ENCODE measurements around the gene PEDS1.

Gene PEDS1

DNA sequence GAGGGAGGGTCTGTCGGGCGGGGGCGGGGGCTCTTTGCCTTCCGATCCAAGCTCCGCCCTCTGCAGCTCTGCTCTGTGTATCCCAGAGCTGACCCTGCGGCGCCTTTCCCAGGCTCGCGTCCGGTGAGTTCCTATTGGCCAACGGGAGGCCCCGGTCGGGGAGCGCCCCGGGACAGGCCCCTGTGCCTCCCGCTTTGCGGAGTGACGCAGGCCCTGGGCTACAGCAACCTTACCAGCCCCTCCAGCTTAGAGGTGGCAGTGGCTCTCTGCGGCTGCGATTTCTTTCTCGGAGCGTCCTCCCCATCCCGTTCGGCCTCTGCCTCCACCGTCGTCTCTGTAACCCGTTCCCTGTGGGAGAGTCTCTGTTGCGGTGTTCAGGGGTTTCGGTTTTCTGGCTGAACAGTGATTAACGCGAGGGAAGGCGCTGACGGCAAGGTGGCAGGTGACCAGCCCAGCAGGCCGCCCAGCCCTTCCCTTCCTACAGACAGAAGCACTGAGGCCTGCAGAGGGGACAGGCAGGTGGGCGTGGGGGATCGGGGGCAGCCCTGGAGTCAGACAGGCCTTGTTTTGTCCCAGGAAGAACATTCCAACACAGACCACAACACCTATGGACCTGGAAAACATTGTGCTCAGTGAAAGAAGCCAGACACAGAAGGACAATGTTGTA lies 19.0 kb upstream of the PEDS1 start (continued):
- TF ChIP-seq ZNF548 (tag by site-specific recombination; IDR thresholded peaks at IDR 0.05) (no peak), ZNF341 (tag by site-specific recombination; IDR thresholded peaks at IDR 0.05; ENCODE audit: low read depth) (peak; percentile 62), ZNF174 (tag by site-specific recombination; IDR thresholded peaks at IDR 0.05) (no peak), GLIS1 (tag by site-specific recombination; IDR thresholded peaks at IDR 0.05) (peak; percentile 87), ZNF114 (tag by site-specific recombination; IDR thresholded peaks at IDR 0.05) (no peak), ZNF610 (tag by site-specific recombination; IDR thresholded peaks at IDR 0.05; ENCODE audit: borderline replicate concordance) (peak; percentile 25; the same call in 1 of the 2 replicates), ZBTB7A (tag by site-specific recombination; IDR thresholded peaks at IDR 0.05; ENCODE audit: low read depth) (no peak), REPIN1 (tag by site-specific recombination; IDR thresholded peaks at IDR 0.05; ENCODE audit: low read depth) (no peak), BCL11A (tag by site-specific recombination; IDR thresholded peaks at IDR 0.05; ENCODE audit: low read depth) (peak; percentile 21; the same call in 1 of the 2 replicates), ZNF558 (tag by site-specific recombination; IDR thresholded peaks at IDR 0.05) (no peak), ZNF658 (tag by site-specific recombination; IDR thresholded peaks at IDR 0.05) (no peak), YY2 (tag by site-specific recombination; IDR thresholded peaks at IDR 0.05) (no peak), ZNF133 (tag by site-specific recombination; IDR thresholded peaks at IDR 0.05) (no peak), ZNF701 (tag by site-specific recombination; IDR thresholded peaks at IDR 0.05) (no peak), ZNF747 (tag by site-specific recombination; IDR thresholded peaks at IDR 0.05) (no peak), TRIM28 (IDR thresholded peaks at IDR 0.05; ENCODE audit: borderline replicate concordance, low read length) (no peak), YY1 (tag by site-specific recombination; IDR thresholded peaks at IDR 0.05) (no peak), ZNF202 (tag by site-specific recombination; IDR thresholded peaks at IDR 0.05; ENCODE audit: borderline replicate concordance) (no peak), ZNF416 (tag by site-specific recombination; IDR thresholded peaks at IDR 0.05) (no peak), ZSCAN16 (tag by site-specific recombination; IDR thresholded peaks at IDR 0.05) (no peak), SP7 (tag by site-specific recombination; IDR thresholded peaks at IDR 0.05) (peak; percentile 35; the same call in 1 of the 2 replicates), ZNF76 (tag by site-specific recombination; IDR thresholded peaks at IDR 0.05; ENCODE audit: borderline replicate concordance, low read depth) (peak; percentile 22; the same call in 1 of the 2 replicates), EGR2 (tag by site-specific recombination; IDR thresholded peaks at IDR 0.05; ENCODE audit: low read depth) (peak; percentile 48; the same call in 1 of the 2 replicates), ZFHX2 (tag by site-specific recombination; conservative IDR thresholded peaks at IDR 0.05) (peak; percentile 31; the same call in 1 of the 2 replicates), BCL11B (tag by site-specific recombination; IDR thresholded peaks at IDR 0.05; ENCODE audit: low read depth) (no peak), OSR2 (tag by site-specific recombination; IDR thresholded peaks at IDR 0.05) (no peak), ZXDB (tag by site-specific recombination; IDR thresholded peaks at IDR 0.05) (peak; percentile 79), ZNF10 (tag by site-specific recombination; IDR thresholded peaks at IDR 0.05) (0 out of 2 replicates have a peak, but pooled peaks have one; percentile 11)
- TF ChIP-seq, protein P1, sequence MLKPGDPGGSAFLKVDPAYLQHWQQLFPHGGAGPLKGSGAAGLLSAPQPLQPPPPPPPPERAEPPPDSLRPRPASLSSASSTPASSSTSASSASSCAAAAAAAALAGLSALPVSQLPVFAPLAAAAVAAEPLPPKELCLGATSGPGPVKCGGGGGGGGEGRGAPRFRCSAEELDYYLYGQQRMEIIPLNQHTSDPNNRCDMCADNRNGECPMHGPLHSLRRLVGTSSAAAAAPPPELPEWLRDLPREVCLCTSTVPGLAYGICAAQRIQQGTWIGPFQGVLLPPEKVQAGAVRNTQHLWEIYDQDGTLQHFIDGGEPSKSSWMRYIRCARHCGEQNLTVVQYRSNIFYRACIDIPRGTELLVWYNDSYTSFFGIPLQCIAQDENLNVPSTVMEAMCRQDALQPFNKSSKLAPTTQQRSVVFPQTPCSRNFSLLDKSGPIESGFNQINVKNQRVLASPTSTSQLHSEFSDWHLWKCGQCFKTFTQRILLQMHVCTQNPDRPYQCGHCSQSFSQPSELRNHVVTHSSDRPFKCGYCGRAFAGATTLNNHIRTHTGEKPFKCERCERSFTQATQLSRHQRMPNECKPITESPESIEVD (tag by site-specific recombination; IDR thresholded peaks at IDR 0.05): no peak
- TF ChIP-seq, protein P2, sequence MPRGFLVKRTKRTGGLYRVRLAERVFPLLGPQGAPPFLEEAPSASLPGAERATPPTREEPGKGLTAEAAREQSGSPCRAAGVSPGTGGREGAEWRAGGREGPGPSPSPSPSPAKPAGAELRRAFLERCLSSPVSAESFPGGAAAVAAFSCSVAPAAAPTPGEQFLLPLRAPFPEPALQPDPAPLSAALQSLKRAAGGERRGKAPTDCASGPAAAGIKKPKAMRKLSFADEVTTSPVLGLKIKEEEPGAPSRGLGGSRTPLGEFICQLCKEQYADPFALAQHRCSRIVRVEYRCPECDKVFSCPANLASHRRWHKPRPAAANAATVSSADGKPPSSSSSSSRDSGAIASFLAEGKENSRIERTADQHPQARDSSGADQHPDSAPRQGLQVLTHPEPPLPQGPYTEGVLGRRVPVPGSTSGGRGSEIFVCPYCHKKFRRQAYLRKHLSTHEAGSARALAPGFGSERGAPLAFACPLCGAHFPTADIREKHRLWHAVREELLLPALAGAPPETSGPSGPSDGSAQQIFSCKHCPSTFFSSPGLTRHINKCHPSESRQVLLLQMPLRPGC (tag by site-specific recombination; IDR thresholded peaks at IDR 0.05): peak; percentile 12; the same call in 1 of the 2 replicates
- TF ChIP-seq, protein P3, sequence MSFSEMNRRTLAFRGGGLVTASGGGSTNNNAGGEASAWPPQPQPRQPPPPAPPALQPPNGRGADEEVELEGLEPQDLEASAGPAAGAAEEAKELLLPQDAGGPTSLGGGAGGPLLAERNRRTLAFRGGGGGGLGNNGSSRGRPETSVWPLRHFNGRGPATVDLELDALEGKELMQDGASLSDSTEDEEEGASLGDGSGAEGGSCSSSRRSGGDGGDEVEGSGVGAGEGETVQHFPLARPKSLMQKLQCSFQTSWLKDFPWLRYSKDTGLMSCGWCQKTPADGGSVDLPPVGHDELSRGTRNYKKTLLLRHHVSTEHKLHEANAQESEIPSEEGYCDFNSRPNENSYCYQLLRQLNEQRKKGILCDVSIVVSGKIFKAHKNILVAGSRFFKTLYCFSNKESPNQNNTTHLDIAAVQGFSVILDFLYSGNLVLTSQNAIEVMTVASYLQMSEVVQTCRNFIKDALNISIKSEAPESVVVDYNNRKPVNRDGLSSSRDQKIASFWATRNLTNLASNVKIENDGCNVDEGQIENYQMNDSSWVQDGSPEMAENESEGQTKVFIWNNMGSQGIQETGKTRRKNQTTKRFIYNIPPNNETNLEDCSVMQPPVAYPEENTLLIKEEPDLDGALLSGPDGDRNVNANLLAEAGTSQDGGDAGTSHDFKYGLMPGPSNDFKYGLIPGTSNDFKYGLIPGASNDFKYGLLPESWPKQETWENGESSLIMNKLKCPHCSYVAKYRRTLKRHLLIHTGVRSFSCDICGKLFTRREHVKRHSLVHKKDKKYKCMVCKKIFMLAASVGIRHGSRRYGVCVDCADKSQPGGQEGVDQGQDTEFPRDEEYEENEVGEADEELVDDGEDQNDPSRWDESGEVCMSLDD (tag by site-specific recombination; IDR thresholded peaks at IDR 0.05): peak; percentile 79
- TF ChIP-seq, protein P4, sequence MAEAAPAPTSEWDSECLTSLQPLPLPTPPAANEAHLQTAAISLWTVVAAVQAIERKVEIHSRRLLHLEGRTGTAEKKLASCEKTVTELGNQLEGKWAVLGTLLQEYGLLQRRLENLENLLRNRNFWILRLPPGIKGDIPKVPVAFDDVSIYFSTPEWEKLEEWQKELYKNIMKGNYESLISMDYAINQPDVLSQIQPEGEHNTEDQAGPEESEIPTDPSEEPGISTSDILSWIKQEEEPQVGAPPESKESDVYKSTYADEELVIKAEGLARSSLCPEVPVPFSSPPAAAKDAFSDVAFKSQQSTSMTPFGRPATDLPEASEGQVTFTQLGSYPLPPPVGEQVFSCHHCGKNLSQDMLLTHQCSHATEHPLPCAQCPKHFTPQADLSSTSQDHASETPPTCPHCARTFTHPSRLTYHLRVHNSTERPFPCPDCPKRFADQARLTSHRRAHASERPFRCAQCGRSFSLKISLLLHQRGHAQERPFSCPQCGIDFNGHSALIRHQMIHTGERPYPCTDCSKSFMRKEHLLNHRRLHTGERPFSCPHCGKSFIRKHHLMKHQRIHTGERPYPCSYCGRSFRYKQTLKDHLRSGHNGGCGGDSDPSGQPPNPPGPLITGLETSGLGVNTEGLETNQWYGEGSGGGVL (tag by site-specific recombination; IDR thresholded peaks at IDR 0.05): no peak
